Motor neuron (in vitro differentiated cells): Measurements from ENCODE around the gene DLG5. TPM values are rescaled to one million over a fixed set of nuclear protein-coding genes. Genes with fewer than 3 reads are reported as not detected.

Experiments
- ATAC-seq, 8 experiments: fragments of 200-7000 bp; cut with Tn5 transposase; replicated peaks in 6 of 8; 2 replicates each; pipeline ENCODE4 v1.8.0; 2021; ENCODE audit warnings: mild to moderate bottlenecking in 8 of 8, moderate library complexity in 8 of 8
- H3K27ac ChIP-seq, 2 donors: fragments of 250-450 bp; sonication (Bioruptor Pico); 2 replicates each; pipeline ENCODE4 v1.9.0; 2021; ENCODE audit warnings: antibody characterized with exemption in 2 of 2, mild to moderate bottlenecking in 2 of 2, moderate library complexity in 1 of 2
- H3K4me1 ChIP-seq, 2 donors: fragments of 250-450 bp; sonication (Bioruptor Pico); replicated peaks in 1 of 2; 2 replicates each; pipeline ENCODE4 v1.6.1; 2021; ENCODE audit warnings: antibody characterized with exemption in 2 of 2, mild to moderate bottlenecking in 2 of 2, moderate library complexity in 1 of 2
- H3K4me3 ChIP-seq, 5 donors: fragments of 250-450 bp; sonication (Bioruptor Pico); 2 replicates each; pipeline ENCODE4 v1.9.0; 2021; ENCODE audit warnings: antibody characterized with exemption in 5 of 5, mild to moderate bottlenecking in 5 of 5, moderate library complexity in 4 of 5
- WGBS, 10 experiments: fragments of 450-650 bp; shearing (Covaris generic); methylation state at CpG; one replicate each; pipeline ENCODE4 v1.0.0; 2022; 5-methylcytosine and 5-hydroxymethylcytosine counted together
- in situ Hi-C, 9 experiments: fragments of 400-800 bp; cut with MboI; loops; one replicate each; pipeline ENCODE4 v1.15.0; 2021; ENCODE audit warnings: low sequenced_read_pairs in 9 of 9, low pct_unique_long_range_greater_than_20kb in 2 of 9; ENCODE audit not compliant: unreplicated experiment in 9 of 9
- total RNA-seq, 8 experiments: library from RNA; unstranded; fragments of 300-600 nt; gene quantifications; 2 replicates each; pipeline versions ENCODE4 v1.2.3 to v1.2.4, GENCODE V29; 2022

Gene DLG5
- total RNA-seq, 8 experiments from 2014 or later: 18.2 to 62.7 (median 23.4) TPM

- peak overlapping the region in 1 of 2 donors; percentile 47 for H3K27ac ChIP-seq
- no peak for ATAC-seq
- in situ Hi-C loops: loop anchor here in 3 of 9 experiments (25.0 kb wide), 2 partner anchors 152 to 177 kb away; no protein-coding TSS in a partner anchor
- no peak overlapping the region for H3K4me3 ChIP-seq
- H3K4me1 ChIP-seq: peaks cover 24% of the 10 kb centered on the region in 2 donors
- 50 to 100% (median 88%) methylated on average over 1 to 10 of the region's 13 CpGs; no CpG with 5 or more reads in 4 of the 10 experiments for WGBS, 10 experiments
Observed at GRCh38 chr10:77834943-77835668, 91.4 kb downstream of the DLG5 start.

- H3K4me3 ChIP-seq: no peak overlapping the region
- peaks cover 24% of the 10 kb centered on the region in 2 donors for H3K4me1 ChIP-seq
- in situ Hi-C loops: loop anchor here in 3 of 9 experiments (25.0 kb wide), 2 partner anchors 153 to 178 kb away; no protein-coding TSS in a partner anchor
- 80 to 100% (median 92%) methylated on average over 1 of the region's 2 CpGs; no CpG with 5 or more reads in 6 of the 10 experiments for WGBS, 10 experiments
- no peak overlapping the region for H3K27ac ChIP-seq
- ATAC-seq: no peak
Observed at GRCh38 chr10:77834540-77834939, 92.0 kb downstream of the DLG5 start.

- no peak for ATAC-seq
- in situ Hi-C loops: loop anchor here in 3 of 9 experiments (25.0 kb wide), 2 partner anchors 154 to 179 kb away; no protein-coding TSS in a partner anchor
- no peak overlapping the region for H3K27ac ChIP-seq
- no peak overlapping the region for H3K4me3 ChIP-seq
- WGBS, 10 experiments: 98 to 100% (median 100%) methylated on average over 1 to 8 of the region's 15 CpGs; no CpG with 5 or more reads in 5 of the 10 experiments
- H3K4me1 ChIP-seq: peaks cover 24% of the 10 kb centered on the region in 2 donors
Observed at GRCh38 chr10:77833792-77834191, 92.8 kb downstream of the DLG5 start.

GRCh38 chr10:77833225-77833624 lies 93.3 kb downstream of the DLG5 start:
- no peak for ATAC-seq
- in situ Hi-C loops: loop anchor here in 3 of 9 experiments (25.0 kb wide), 2 partner anchors 154 to 179 kb away; no protein-coding TSS in a partner anchor

GRCh38 chr10:77832238-77832637 lies 94.3 kb downstream of the DLG5 start:
- no peak overlapping the region for H3K27ac ChIP-seq
- 67 to 100% (median 100%) methylated on average over 1 of the region's 2 CpGs; no CpG with 5 or more reads in 4 of the 10 experiments for WGBS, 10 experiments
- in situ Hi-C loops: loop anchor here in 3 of 9 experiments (25.0 kb wide), 2 partner anchors 155 to 180 kb away; no protein-coding TSS in a partner anchor
- H3K4me3 ChIP-seq: no peak overlapping the region
- ATAC-seq: no peak
- peaks cover 12 to 15% of the 10 kb centered on the region in 2 donors for H3K4me1 ChIP-seq

More at GRCh38 chr10:77833225-77833624, 93.3 kb downstream of the DLG5 start:
- Histone ChIP-seq H3K4me3 (no peak overlapping the region), H3K27ac (no peak overlapping the region), H3K4me1 (peaks cover 22 to 24% of the 10 kb centered on the region in 2 donors)
- WGBS, 10 experiments: 80 to 100% (median 98%) methylated on average over 1 to 6 of the region's 6 CpGs; no CpG with 5 or more reads in 2 of the 10 experiments

- ATAC-seq: no peak
- in situ Hi-C loops: loop anchor here in 3 of 9 experiments (25.0 kb wide), 2 partner anchors 158 to 183 kb away; no protein-coding TSS in a partner anchor
- H3K4me1 ChIP-seq: no peaks in the 10 kb centered on the region
Observed at GRCh38 chr10:77829356-77829755, 97.2 kb downstream of the DLG5 start.

GRCh38 chr10:77828377-77828776 lies 98.2 kb downstream of the DLG5 start:
- no peak for ATAC-seq
- in situ Hi-C loops: loop anchor here in 3 of 9 experiments (25.0 kb wide), 2 partner anchors 159 to 184 kb away; no protein-coding TSS in a partner anchor
- no peak overlapping the region for H3K4me3 ChIP-seq
- no peak overlapping the region for H3K27ac ChIP-seq
- no peaks in the 10 kb centered on the region for H3K4me1 ChIP-seq
- 76 to 97% (median 90%) methylated on average over 3 to 6 of the region's 6 CpGs; no CpG with 5 or more reads in 1 of the 10 experiments for WGBS, 10 experiments

More at GRCh38 chr10:77829356-77829755, 97.2 kb downstream of the DLG5 start:
- Histone ChIP-seq H3K4me3 (no peak overlapping the region), H3K27ac (no peak overlapping the region)
- WGBS, 10 experiments: 80 to 100% (median 95%) methylated on average over 2 to 6 of the region's 10 CpGs; no CpG with 5 or more reads in 7 of the 10 experiments

- no peak overlapping the region for H3K4me3 ChIP-seq
- H3K4me1 ChIP-seq: no peaks in the 10 kb centered on the region
- H3K27ac ChIP-seq: no peak overlapping the region
- in situ Hi-C loops: loop anchor here in 3 of 9 experiments (25.0 kb wide), 2 partner anchors 160 to 185 kb away; no protein-coding TSS in a partner anchor
- 63 to 100% (median 90%) methylated on average over 1 to 9 of the region's 9 CpGs; no CpG with 5 or more reads in 5 of the 10 experiments for WGBS, 10 experiments
- ATAC-seq: peak in 3 of 8 experiments; percentile 31 to 63 (median 59)
Observed at GRCh38 chr10:77827366-77827765, 99.2 kb downstream of the DLG5 start.

- WGBS, 10 experiments: 57 to 100% (median 90%) methylated on average over 1 of the region's 5 CpGs; no CpG with 5 or more reads in 6 of the 10 experiments
- in situ Hi-C loops: loop anchor here in 3 of 9 experiments (25.0 kb wide), 2 partner anchors 161 to 186 kb away; no protein-coding TSS in a partner anchor
- no peak for ATAC-seq
- Histone ChIP-seq H3K4me1 (no peaks in the 10 kb centered on the region), H3K27ac (no peak overlapping the region), H3K4me3 (no peak overlapping the region)
Observed at GRCh38 chr10:77825965-77826364, 100.6 kb downstream of the DLG5 start.

GRCh38 chr10:77824908-77825307 lies 101.6 kb downstream of the DLG5 start:
- Histone ChIP-seq H3K4me3 (no peak overlapping the region), H3K4me1 (no peaks in the 10 kb centered on the region), H3K27ac (no peak overlapping the region)
- in situ Hi-C loops: loop anchor here in 3 of 9 experiments (25.0 kb wide), 2 partner anchors 162 to 187 kb away; no protein-coding TSS in a partner anchor
- 80 to 100% (median 99%) methylated on average over 1 to 6 of the region's 7 CpGs; no CpG with 5 or more reads in 4 of the 10 experiments for WGBS, 10 experiments
- no peak for ATAC-seq

GRCh38 chr10:77823811-77824542 lies 102.6 kb downstream of the DLG5 start:
- WGBS, 10 experiments: 40 to 100% (median 94%) methylated on average over 1 to 5 of the region's 10 CpGs; no CpG with 5 or more reads in 2 of the 10 experiments
- H3K27ac ChIP-seq: no peak overlapping the region
- in situ Hi-C loops: no loop called here
- no peak overlapping the region for H3K4me3 ChIP-seq
- ATAC-seq: no peak
- H3K4me1 ChIP-seq: no peaks in the 10 kb centered on the region

GRCh38 chr10:77821551-77821950 lies 105.0 kb downstream of the DLG5 start:
- WGBS, 10 experiments: 80% methylated on average over 1 of the region's 12 CpGs; no CpG with 5 or more reads in 9 of the 10 experiments
- ATAC-seq: no peak
- Histone ChIP-seq H3K4me1 (no peaks in the 10 kb centered on the region), H3K27ac (no peak overlapping the region), H3K4me3 (no peak overlapping the region)
- in situ Hi-C loops: no loop called here
